ENCODE results near the gene RPS6KA2. TPM values are rescaled to one million over a fixed set of nuclear protein-coding genes. Genes with fewer than 3 reads are reported as not detected.

Gene RPS6KA2
- total RNA-seq, 4 donors from 2014 or later: 64.9 to 101 (median 81.6) TPM

DNA sequence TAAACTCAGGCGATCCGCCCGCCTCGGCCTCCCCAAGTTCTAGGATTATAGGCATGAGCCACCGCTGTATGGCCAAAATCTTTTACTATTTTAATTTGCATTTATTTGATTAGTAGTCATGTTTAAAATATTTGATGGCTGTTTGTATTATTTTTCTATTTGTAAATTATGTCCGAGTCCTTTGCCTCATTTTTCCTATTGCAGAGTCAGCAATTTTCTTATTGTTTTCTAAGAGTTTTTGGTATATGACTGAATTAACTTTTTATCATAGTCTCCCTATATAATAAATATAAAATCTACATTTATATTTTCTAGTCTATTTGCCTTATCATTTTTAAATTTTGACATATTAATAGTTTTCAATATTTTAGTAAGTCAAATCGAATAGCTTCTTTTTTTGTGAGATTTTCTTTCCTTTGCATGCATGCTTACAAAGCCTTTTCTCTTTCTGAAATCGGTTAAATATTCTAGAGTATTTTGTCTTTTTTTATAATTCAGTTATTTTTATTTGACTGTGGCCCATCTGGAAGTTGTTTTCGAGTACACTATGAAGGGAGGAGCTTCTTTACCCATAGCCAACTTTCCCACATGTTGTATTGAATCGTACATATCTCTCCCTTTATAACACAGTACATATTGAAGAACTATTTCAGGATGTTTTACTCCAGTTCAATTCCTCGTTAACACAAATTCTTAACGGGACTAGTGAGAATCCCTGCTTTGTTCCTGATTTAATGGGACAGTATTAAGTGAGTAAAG, 34.5 kb upstream of the RPS6KA2 start:
- H3K4me3 ChIP-seq (replicated peaks in 1 of 3): no peak overlapping the region
- no peaks in the 10 kb centered on the region for H3K36me3 ChIP-seq
- peaks cover 0 to 4% of the 10 kb centered on the region in 2 donors for H3K4me1 ChIP-seq
- TF ChIP-seq POLR2A (IDR thresholded peaks at IDR 0.05): no peak
- TF ChIP-seq, protein P1, sequence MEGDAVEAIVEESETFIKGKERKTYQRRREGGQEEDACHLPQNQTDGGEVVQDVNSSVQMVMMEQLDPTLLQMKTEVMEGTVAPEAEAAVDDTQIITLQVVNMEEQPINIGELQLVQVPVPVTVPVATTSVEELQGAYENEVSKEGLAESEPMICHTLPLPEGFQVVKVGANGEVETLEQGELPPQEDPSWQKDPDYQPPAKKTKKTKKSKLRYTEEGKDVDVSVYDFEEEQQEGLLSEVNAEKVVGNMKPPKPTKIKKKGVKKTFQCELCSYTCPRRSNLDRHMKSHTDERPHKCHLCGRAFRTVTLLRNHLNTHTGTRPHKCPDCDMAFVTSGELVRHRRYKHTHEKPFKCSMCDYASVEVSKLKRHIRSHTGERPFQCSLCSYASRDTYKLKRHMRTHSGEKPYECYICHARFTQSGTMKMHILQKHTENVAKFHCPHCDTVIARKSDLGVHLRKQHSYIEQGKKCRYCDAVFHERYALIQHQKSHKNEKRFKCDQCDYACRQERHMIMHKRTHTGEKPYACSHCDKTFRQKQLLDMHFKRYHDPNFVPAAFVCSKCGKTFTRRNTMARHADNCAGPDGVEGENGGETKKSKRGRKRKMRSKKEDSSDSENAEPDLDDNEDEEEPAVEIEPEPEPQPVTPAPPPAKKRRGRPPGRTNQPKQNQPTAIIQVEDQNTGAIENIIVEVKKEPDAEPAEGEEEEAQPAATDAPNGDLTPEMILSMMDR (IDR thresholded peaks at IDR 0.05): no peak
- intact Hi-C loops (cut with DNase I): no loop called here
- no peaks in the 10 kb centered on the region for H3K9me3 ChIP-seq
- no peaks in the 10 kb centered on the region for H3K27me3 ChIP-seq
- no peak for DNase-seq
- WGBS, 2 donors: 91 to 93% methylated on average over 12 of the region's 12 CpGs
- H3K27ac ChIP-seq: no peak overlapping the region

DNA sequence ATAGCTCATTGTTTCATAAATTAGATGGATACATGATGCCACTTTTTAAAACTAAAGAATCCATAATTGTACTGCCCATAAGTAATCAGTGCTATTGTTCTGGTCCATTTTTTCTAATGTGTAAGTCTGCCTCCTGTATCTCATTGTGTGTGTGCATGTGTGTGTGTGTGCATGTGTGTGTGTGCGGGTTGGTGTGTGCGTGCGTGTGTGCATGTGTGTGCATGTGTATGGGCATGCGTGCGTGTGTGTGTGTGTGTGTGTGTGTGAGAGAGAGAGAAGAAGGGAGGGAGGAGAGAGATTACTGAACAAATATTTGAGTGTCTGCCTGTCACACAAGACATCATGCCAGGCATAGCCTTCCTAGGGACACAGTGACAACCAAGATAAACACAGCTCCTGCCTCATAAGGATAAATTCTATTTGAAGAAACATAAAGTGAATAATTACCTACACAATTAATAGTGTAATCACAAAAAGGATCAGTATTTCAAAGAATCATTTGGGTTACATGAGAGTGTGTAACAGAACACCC, 33.2 kb upstream of the RPS6KA2 start:
- Histone ChIP-seq H3K9me3 (no peaks in the 10 kb centered on the region), H3K36me3 (no peaks in the 10 kb centered on the region), H3K27ac (no peak overlapping the region), H3K27me3 (no peaks in the 10 kb centered on the region), H3K4me3 (replicated peaks in 1 of 3) (no peak overlapping the region), H3K4me1 (peaks cover 0 to 15% of the 10 kb centered on the region in 2 donors)
- intact Hi-C loops (cut with DNase I): no loop called here
- TF ChIP-seq, protein P1 (IDR thresholded peaks at IDR 0.05): no peak
- no peak for TF ChIP-seq POLR2A (IDR thresholded peaks at IDR 0.05)
- WGBS, 2 donors: 75 to 89% methylated on average over 5 of the region's 5 CpGs
- DNase-seq: no peak

DNA sequence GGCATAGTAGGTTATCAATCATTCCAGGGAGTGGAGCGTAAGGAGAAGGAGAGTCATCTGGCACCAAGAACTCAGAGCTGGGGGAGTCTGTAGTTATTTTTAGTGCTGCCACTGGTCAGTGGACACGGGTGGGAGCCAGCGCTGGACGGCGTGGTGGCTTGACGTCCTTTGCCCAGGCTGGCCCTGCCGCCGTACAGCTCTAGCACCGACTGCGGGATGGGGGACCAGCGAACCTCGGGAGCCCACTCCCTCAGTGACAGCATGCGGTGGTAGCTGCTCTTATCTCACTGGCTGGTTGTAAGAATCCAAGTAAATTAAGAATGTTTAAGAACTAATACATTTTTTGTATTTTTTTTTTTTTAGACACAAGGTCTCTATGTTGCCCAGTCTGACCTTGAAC, 32.5 kb upstream of the RPS6KA2 start:
- WGBS, 2 donors: 90 to 95% methylated on average over 13 of the region's 13 CpGs
- Histone ChIP-seq H3K9me3 (no peaks in the 10 kb centered on the region), H3K4me1 (peaks cover 0 to 15% of the 10 kb centered on the region in 2 donors), H3K27ac (no peak overlapping the region), H3K36me3 (no peaks in the 10 kb centered on the region), H3K4me3 (replicated peaks in 1 of 3) (no peak overlapping the region), H3K27me3 (no peaks in the 10 kb centered on the region)
- no peak for DNase-seq
- TF ChIP-seq, protein P1 (IDR thresholded peaks at IDR 0.05): no peak
- TF ChIP-seq POLR2A (IDR thresholded peaks at IDR 0.05): no peak
- intact Hi-C loops (cut with DNase I): no loop called here

DNA sequence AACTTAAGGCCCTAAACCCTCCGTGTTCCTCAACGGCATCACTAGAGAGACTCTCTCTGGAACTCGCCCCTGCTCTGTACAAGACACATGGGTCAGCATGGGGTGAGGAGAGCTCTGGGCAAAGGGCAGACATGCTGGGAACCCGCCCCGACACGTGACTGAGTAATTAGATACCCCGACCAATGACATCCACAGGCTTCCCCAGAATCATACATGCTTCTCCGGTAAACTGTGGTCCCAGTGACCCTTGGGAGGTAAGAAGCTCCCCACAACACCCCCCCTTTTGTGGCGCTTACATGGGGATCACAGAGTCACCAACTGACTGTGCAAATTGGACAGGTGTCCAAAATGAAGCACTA, 31.7 kb upstream of the RPS6KA2 start:
- intact Hi-C loops (cut with DNase I): no loop called here
- H3K4me1 ChIP-seq: peaks cover 0 to 15% of the 10 kb centered on the region in 2 donors
- DNase-seq: no peak
- no peaks in the 10 kb centered on the region for H3K36me3 ChIP-seq
- WGBS, 2 donors: 92 to 93% methylated on average over 9 of the region's 9 CpGs
- no peaks in the 10 kb centered on the region for H3K27me3 ChIP-seq
- no peak overlapping the region for H3K4me3 ChIP-seq (replicated peaks in 1 of 3)
- no peak for TF ChIP-seq POLR2A (IDR thresholded peaks at IDR 0.05)
- TF ChIP-seq, protein P1 (IDR thresholded peaks at IDR 0.05): no peak
- no peaks in the 10 kb centered on the region for H3K9me3 ChIP-seq
- no peak overlapping the region for H3K27ac ChIP-seq

DNA sequence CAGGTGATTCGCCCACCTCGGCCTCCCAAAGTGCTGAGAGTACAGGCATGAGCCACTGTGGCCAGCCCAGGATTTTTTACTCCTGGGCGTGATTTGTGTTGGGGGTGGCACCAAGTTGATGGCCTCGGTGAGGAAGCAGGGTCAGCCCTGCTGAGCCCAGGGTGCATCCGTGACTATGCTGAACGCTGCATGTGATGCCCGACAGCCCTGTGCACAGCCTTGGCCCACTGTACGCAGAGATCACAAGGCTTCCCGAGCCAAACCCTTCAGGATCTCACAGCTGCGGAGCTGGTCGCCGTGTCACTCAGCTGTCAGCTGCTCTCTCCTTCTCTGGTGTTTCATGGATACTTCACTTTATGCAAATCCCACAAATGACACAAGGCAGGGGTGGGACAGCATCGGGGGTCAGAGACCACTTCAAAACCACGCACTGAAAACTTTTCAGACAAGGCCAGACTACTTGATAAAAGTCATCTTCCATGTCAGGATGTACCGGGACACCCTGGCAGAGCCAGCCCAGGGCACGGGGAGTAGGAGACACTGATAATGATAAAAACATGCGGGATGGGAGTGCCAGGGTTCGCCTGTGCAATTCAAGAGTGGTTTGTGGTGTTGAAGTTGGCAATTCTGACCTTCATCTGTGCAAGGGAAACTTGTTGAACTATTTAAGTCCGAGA, 31.2 kb upstream of the RPS6KA2 start:
- H3K36me3 ChIP-seq: no peaks in the 10 kb centered on the region
- no peaks in the 10 kb centered on the region for H3K9me3 ChIP-seq
- WGBS, 2 donors: 90 to 91% methylated on average over 13 to 19 of the region's 19 CpGs
- TF ChIP-seq POLR2A (IDR thresholded peaks at IDR 0.05): no peak
- TF ChIP-seq, protein P1 (IDR thresholded peaks at IDR 0.05): no peak
- intact Hi-C loops (cut with DNase I): no loop called here
- DNase-seq: no peak
- no peaks in the 10 kb centered on the region for H3K27me3 ChIP-seq
- no peak overlapping the region for H3K27ac ChIP-seq
- H3K4me1 ChIP-seq: peaks cover 0 to 15% of the 10 kb centered on the region in 2 donors
- no peak overlapping the region for H3K4me3 ChIP-seq (replicated peaks in 1 of 3)
